Measurements from ENCODE around the gene MACROD1.

DNA sequence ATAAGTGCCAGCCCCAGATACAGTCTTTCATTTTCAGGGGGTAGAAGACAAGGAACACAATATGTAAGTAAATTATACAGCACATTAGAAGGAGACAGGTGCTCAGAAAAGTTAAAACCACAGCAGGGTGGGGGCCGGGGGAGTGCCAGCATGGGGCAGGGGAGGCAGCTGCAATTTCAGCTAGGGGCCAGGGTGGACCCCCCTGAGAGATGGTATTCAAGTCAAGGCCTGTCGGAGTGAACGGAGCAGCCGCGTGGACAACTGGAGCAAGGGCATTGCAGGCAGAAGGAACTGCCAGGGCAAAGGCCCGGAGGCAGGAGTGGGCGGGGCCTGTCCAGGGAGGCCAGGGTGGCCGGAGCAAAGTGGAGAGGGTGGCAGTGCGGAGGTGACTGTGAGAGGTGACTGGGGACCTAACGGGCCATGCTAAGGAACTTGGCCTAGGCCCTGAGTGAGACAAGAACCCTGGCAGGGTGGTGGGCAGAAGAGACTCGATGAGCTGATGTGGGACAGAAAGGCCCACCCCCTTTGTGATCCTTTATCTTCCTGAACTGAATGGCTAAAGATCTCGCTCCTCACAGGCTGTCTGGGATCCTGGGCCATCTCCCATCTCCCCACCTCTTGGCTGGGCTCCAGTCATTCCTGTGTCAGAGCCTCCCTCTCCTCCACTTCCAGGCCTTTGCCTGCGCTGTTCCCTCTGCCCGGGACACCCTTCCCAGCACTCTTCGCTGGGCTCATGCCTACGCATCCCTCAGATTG lies 152.6 kb downstream of the MACROD1 start:
- no peak for TF ChIP-seq POLR2A (IDR thresholded peaks at IDR 0.05)
- TF ChIP-seq, protein P1, sequence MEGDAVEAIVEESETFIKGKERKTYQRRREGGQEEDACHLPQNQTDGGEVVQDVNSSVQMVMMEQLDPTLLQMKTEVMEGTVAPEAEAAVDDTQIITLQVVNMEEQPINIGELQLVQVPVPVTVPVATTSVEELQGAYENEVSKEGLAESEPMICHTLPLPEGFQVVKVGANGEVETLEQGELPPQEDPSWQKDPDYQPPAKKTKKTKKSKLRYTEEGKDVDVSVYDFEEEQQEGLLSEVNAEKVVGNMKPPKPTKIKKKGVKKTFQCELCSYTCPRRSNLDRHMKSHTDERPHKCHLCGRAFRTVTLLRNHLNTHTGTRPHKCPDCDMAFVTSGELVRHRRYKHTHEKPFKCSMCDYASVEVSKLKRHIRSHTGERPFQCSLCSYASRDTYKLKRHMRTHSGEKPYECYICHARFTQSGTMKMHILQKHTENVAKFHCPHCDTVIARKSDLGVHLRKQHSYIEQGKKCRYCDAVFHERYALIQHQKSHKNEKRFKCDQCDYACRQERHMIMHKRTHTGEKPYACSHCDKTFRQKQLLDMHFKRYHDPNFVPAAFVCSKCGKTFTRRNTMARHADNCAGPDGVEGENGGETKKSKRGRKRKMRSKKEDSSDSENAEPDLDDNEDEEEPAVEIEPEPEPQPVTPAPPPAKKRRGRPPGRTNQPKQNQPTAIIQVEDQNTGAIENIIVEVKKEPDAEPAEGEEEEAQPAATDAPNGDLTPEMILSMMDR (IDR thresholded peaks at IDR 0.05): no peak

Data from adrenal gland (tissue), 5 donors.